Activated B cell treated with CpG ODN at 0.5 μM for 24 hours (primary cell): ENCODE data around the gene CAMK2G. TPM values are rescaled to one million over a fixed set of nuclear protein-coding genes. Genes with fewer than 3 reads are reported as not detected.

Experiments used
- ATAC-seq: fragments of 200-7000 bp; cut with Tn5 transposase; one replicate; pipeline ENCODE4 v1.10.0; 2021; ENCODE audit warnings: low read depth, mild to moderate bottlenecking, moderate library complexity
- CTCF ChIA-PET: fragments of 350-600 bp; sonication (Branson Sonifier 250); formaldehyde crosslinking; loops from one replicate; lab custom pipeline; 2021; ENCODE audit warnings: antibody characterized with exemption; lab: Charles Lee
- POLR2A ChIA-PET: fragments of 350-600 bp; sonication (Branson Sonifier 250); formaldehyde crosslinking; loops from one replicate; lab custom pipeline; 2021; ENCODE audit warnings: antibody characterized with exemption; lab: Charles Lee
- DNase-seq: peaks from one replicate; pipeline ENCODE4 v3.0.0; 2022
- H3K27ac Mint-ChIP-seq: one replicate; pipeline ENCODE4 v1.8.0; 2020; ENCODE audit warnings: mixed read lengths
- H3K27me3 Mint-ChIP-seq: one replicate; pipeline ENCODE4 v1.8.0; 2021; ENCODE audit warnings: mixed read lengths
- H3K36me3 Mint-ChIP-seq: one replicate; pipeline ENCODE4 v1.8.0; 2021; ENCODE audit warnings: low read depth, mixed read lengths
- H3K4me1 Mint-ChIP-seq: one replicate; pipeline ENCODE4 v1.8.0; 2021; ENCODE audit warnings: mixed read lengths
- H3K4me3 Mint-ChIP-seq: one replicate; pipeline ENCODE4 v1.8.0; 2020; ENCODE audit warnings: mild to moderate bottlenecking, mixed read lengths
- H3K9me3 Mint-ChIP-seq: one replicate; pipeline ENCODE4 v1.8.0; 2020; ENCODE audit warnings: mixed read lengths
- CTCF ChIP-seq: fragments of 200-600 bp; IDR thresholded peaks from one replicate; pipeline ENCODE4 v1.8.0; 2022; ENCODE audit warnings: antibody characterized with exemption, mild to moderate bottlenecking
- intact Hi-C: fragments of 100-400 bp; cut with micrococcal nuclease; formaldehyde crosslinking; loops from one replicate; pipeline ENCODE4 v1.15.1; 2024
- total RNA-seq: library from RNA; stranded (reverse); gene quantifications from 2 replicates; pipeline ENCODE4 v1.2.3, GENCODE V29; 2022

CAMK2G gene
- total RNA-seq, 1 donor from 2014 or later: 19.9 TPM

DNA sequence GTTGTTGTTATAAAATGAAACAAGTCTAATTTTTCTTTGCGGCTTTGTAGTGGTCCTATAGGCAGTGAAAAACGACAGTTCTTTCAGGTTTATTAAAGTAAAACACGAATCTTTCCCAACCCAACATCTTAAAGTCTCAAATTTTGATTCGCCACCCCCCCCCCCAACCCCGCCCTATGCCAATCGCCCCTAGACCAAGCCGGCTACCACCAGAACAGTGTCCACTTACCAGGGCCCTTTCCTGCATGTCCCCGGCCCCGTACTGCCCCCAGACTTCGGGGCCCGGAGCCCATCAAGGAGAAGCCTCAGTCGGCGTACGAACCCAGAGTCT, 92.8 kb downstream of the CAMK2G start:
- TF ChIP-seq CTCF: no peak
- intact Hi-C loops: no loop called here
- DNase-seq (no peak), ATAC-seq (peak; percentile 0)
- H3K36me3 Mint-ChIP-seq: peaks cover 37% of the 10 kb centered on the region
- ChIA-PET CTCF (interaction anchor here (0.7 to 2.1 kb wide), 3 partner anchors 9 to 98 kb away, joined by 4 to 5 read pairs (median 5); no protein-coding TSS in a partner anchor), POLR2A (interaction anchor here (0.5 to 4.9 kb wide), 16 partner anchors 9 to 1482 kb away, joined by 3 to 77 read pairs (median 4); partner anchors contain the start of genes CAMK2G, DNAJC9, PPP3CB and SEC24C)
- peaks cover 53% of the 10 kb centered on the region for H3K4me1 Mint-ChIP-seq
- peak overlapping the region; percentile 99 for H3K4me3 Mint-ChIP-seq
- no peaks in the 10 kb centered on the region for H3K9me3 Mint-ChIP-seq
- peak overlapping the region; percentile 98 for H3K27ac Mint-ChIP-seq
- no peaks in the 10 kb centered on the region for H3K27me3 Mint-ChIP-seq

DNA sequence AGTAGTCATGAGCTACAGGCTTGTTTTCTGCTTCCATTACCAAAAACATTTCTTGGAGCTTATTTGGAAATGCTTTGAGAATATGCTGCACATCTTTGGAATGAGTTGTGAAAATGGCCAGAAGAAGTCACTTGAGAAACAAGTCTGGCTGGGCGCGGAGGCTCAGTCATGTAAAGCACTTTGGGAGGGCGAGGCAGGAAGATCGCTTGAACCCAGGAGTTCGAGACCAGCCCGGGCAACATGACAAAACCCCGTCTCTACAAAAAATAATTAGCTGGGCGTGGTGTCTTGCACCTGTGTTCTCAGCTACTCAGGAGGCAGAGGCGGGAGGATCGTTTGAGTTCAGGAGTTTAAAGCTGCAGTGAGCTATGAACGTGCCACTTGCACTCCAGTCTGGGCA, 93.4 kb downstream of the CAMK2G start:
- intact Hi-C loops: no loop called here
- peaks cover 41% of the 10 kb centered on the region for H3K36me3 Mint-ChIP-seq
- ATAC-seq: no peak
- DNase-seq: no peak
- no peak for TF ChIP-seq CTCF
- ChIA-PET CTCF (interaction anchor here (1.7 to 2.1 kb wide), 2 partner anchors 12 to 98 kb away, joined by 4 to 5 read pairs; no protein-coding TSS in a partner anchor), POLR2A (interaction anchor here (1.2 to 4.9 kb wide), 6 partner anchors 8 to 94 kb away, joined by 4 to 77 read pairs (median 8); partner anchors contain the start of genes CAMK2G and SEC24C)
- H3K27ac Mint-ChIP-seq: peak overlapping the region; percentile 31
- peak overlapping the region; percentile 99 for H3K4me3 Mint-ChIP-seq
- H3K27me3 Mint-ChIP-seq: no peaks in the 10 kb centered on the region
- no peaks in the 10 kb centered on the region for H3K9me3 Mint-ChIP-seq
- H3K4me1 Mint-ChIP-seq: peaks cover 48% of the 10 kb centered on the region

DNA sequence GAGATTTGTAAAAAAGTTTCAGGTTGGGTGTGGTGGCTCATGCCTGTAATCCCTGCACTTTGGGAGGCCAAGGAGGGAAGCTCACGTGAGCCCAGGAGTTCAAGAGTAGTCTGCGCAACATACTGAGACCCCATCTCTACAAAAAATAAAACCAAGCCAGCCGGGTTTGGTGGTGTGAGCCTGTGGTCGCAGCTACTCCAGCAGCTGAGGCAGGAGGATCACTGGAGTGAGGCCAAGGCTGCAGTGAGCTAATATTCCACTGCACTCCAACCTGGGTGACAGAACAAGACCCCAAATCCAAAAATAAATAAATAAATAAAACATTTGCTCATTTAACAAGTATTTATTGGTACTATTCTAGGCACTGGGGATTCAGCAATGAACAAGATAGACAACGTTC, 94.1 kb downstream of the CAMK2G start:
- ChIA-PET POLR2A (interaction anchor here (1.3 to 4.9 kb wide), 3 partner anchors 7 to 36 kb away, joined by 9 to 77 read pairs (median 14); partner anchors contain the start of gene SEC24C), CTCF (interaction anchor here (2.1 kb wide), 1 partner anchor 99 kb away, joined by 4 read pairs; no protein-coding TSS in a partner anchor)
- Mint-ChIP-seq H3K27ac (no peak overlapping the region), H3K4me1 (peaks cover 52% of the 10 kb centered on the region), H3K4me3 (peak overlapping the region; percentile 99), H3K36me3 (peaks cover 46% of the 10 kb centered on the region), H3K27me3 (no peaks in the 10 kb centered on the region), H3K9me3 (no peaks in the 10 kb centered on the region)
- intact Hi-C loops: no loop called here
- TF ChIP-seq CTCF: no peak
- DNase-seq (no peak), ATAC-seq (no peak)

GRCh38 chr10:73779539-73780197, 94.7 kb downstream of the CAMK2G start:
- no peaks in the 10 kb centered on the region for H3K9me3 Mint-ChIP-seq
- CTCF ChIA-PET: interaction anchor here (2.1 kb wide), 1 partner anchor 100 kb away, joined by 4 read pairs; no protein-coding TSS in a partner anchor
- intact Hi-C loops: no loop called here
- POLR2A ChIA-PET: interaction anchor here (0.8 to 4.9 kb wide), 3 partner anchors 7 to 29 kb away, joined by 5 to 77 read pairs (median 9); a partner anchor contains a TSS
- peak overlapping the region; percentile 38 for H3K4me3 Mint-ChIP-seq
- no peaks in the 10 kb centered on the region for H3K27me3 Mint-ChIP-seq
- H3K36me3 Mint-ChIP-seq: peaks cover 46% of the 10 kb centered on the region
- no peak for TF ChIP-seq CTCF
- DNase-seq (no peak), ATAC-seq (no peak)
- H3K4me1 Mint-ChIP-seq: peaks cover 52% of the 10 kb centered on the region
- H3K27ac Mint-ChIP-seq: no peak overlapping the region

DNA sequence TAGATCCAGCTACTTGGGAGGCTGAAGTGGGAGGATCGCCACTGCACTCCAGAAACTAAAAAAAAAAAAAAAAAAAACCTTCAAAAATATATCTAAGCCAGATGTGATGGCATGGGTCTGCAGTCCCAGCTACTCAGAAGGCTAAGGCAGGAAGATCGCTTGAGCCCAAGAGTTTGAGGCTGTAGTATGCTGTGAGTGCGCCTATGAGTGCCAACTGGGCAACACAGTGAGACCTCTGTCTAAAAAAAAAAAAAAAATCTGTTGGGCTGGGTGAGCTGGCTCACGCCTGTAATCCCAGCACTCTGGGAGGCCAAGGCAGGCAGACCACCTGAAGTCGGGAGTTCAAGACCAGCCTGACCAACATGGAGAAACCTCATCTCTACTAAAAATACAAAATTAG, 95.3 kb downstream of the CAMK2G start:
- CTCF ChIA-PET: no interaction called here
- intact Hi-C loops: no loop called here
- POLR2A ChIA-PET: interaction anchor here (0.6 to 1.2 kb wide), 3 partner anchors 10 to 96 kb away, joined by 3 to 5 read pairs (median 5); partner anchors contain the start of gene SEC24C
- Mint-ChIP-seq H3K4me1 (peaks cover 56% of the 10 kb centered on the region), H3K27me3 (no peaks in the 10 kb centered on the region), H3K4me3 (no peak overlapping the region), H3K36me3 (peaks cover 48% of the 10 kb centered on the region), H3K9me3 (no peaks in the 10 kb centered on the region), H3K27ac (no peak overlapping the region)
- ATAC-seq: no peak
- TF ChIP-seq CTCF: no peak
- DNase-seq: no peak
